ENCODE measurements around the gene STAB1. TPM values are rescaled to one million over a fixed set of nuclear protein-coding genes. Genes with fewer than 3 reads are reported as not detected.

The STAB1 gene
- total and polyA plus RNA-seq, 2 experiments from 2014 or later, result 0.90 to 1.9 TPM

GRCh38 chr3:52563984-52564383, 68.8 kb downstream of the STAB1 start:
- H3K27ac Mint-ChIP-seq, result no peak overlapping the region
- no peaks in the 10 kb centered on the region for H3F3A ChIP-seq (replicated peaks; ENCODE audit: low read depth)
- H3K36me3 Mint-ChIP-seq (ENCODE audit: low read depth), result peaks cover 35% of the 10 kb centered on the region; the same call in 2 of the 3 replicates
- no peak overlapping the region for H3K27ac ChIP-seq (ENCODE audit: low read depth)
- peaks cover 33% of the 10 kb centered on the region for H3K36me3 ChIP-seq (ENCODE audit: insufficient read depth)
- no peak for TF ChIP-seq EZH2phosphoT487 (IDR thresholded peaks at IDR 0.05; ENCODE audit: unreplicated experiment)
- no peak for TF ChIP-seq CREB1 (CRISPR knock-in tag; IDR thresholded peaks at IDR 0.05; ENCODE audit: low read depth)
- TF ChIP-seq, protein P1, sequence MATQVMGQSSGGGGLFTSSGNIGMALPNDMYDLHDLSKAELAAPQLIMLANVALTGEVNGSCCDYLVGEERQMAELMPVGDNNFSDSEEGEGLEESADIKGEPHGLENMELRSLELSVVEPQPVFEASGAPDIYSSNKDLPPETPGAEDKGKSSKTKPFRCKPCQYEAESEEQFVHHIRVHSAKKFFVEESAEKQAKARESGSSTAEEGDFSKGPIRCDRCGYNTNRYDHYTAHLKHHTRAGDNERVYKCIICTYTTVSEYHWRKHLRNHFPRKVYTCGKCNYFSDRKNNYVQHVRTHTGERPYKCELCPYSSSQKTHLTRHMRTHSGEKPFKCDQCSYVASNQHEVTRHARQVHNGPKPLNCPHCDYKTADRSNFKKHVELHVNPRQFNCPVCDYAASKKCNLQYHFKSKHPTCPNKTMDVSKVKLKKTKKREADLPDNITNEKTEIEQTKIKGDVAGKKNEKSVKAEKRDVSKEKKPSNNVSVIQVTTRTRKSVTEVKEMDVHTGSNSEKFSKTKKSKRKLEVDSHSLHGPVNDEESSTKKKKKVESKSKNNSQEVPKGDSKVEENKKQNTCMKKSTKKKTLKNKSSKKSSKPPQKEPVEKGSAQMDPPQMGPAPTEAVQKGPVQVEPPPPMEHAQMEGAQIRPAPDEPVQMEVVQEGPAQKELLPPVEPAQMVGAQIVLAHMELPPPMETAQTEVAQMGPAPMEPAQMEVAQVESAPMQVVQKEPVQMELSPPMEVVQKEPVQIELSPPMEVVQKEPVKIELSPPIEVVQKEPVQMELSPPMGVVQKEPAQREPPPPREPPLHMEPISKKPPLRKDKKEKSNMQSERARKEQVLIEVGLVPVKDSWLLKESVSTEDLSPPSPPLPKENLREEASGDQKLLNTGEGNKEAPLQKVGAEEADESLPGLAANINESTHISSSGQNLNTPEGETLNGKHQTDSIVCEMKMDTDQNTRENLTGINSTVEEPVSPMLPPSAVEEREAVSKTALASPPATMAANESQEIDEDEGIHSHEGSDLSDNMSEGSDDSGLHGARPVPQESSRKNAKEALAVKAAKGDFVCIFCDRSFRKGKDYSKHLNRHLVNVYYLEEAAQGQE (IDR thresholded peaks at IDR 0.05; ENCODE audit: unreplicated experiment), result no peak
- no peak for TF ChIP-seq EZH2 (IDR thresholded peaks at IDR 0.05; ENCODE audit: low read depth, unreplicated experiment)
- TF ChIP-seq POLR2AphosphoS5 (IDR thresholded peaks at IDR 0.05; ENCODE audit: low read depth), result no peak
- TF ChIP-seq, protein P2, sequence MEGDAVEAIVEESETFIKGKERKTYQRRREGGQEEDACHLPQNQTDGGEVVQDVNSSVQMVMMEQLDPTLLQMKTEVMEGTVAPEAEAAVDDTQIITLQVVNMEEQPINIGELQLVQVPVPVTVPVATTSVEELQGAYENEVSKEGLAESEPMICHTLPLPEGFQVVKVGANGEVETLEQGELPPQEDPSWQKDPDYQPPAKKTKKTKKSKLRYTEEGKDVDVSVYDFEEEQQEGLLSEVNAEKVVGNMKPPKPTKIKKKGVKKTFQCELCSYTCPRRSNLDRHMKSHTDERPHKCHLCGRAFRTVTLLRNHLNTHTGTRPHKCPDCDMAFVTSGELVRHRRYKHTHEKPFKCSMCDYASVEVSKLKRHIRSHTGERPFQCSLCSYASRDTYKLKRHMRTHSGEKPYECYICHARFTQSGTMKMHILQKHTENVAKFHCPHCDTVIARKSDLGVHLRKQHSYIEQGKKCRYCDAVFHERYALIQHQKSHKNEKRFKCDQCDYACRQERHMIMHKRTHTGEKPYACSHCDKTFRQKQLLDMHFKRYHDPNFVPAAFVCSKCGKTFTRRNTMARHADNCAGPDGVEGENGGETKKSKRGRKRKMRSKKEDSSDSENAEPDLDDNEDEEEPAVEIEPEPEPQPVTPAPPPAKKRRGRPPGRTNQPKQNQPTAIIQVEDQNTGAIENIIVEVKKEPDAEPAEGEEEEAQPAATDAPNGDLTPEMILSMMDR (conservative IDR thresholded peaks at IDR 0.05; ENCODE audit: low read depth in 2 of 2), result no peak
- TF ChIP-seq ETS1 (IDR thresholded peaks at IDR 0.05), result no peak
- TF ChIP-seq ZNF114 (CRISPR knock-in tag; IDR thresholded peaks at IDR 0.05), result no peak
- no peak for TF ChIP-seq NANOG (IDR thresholded peaks at IDR 0.05; ENCODE audit: borderline replicate concordance)
- TF ChIP-seq STAT1 (IDR thresholded peaks at IDR 0.05; ENCODE audit: unreplicated experiment), result no peak
- no peak for TF ChIP-seq JUNB (IDR thresholded peaks at IDR 0.05; ENCODE audit: unreplicated experiment)
- TF ChIP-seq, protein P3, sequence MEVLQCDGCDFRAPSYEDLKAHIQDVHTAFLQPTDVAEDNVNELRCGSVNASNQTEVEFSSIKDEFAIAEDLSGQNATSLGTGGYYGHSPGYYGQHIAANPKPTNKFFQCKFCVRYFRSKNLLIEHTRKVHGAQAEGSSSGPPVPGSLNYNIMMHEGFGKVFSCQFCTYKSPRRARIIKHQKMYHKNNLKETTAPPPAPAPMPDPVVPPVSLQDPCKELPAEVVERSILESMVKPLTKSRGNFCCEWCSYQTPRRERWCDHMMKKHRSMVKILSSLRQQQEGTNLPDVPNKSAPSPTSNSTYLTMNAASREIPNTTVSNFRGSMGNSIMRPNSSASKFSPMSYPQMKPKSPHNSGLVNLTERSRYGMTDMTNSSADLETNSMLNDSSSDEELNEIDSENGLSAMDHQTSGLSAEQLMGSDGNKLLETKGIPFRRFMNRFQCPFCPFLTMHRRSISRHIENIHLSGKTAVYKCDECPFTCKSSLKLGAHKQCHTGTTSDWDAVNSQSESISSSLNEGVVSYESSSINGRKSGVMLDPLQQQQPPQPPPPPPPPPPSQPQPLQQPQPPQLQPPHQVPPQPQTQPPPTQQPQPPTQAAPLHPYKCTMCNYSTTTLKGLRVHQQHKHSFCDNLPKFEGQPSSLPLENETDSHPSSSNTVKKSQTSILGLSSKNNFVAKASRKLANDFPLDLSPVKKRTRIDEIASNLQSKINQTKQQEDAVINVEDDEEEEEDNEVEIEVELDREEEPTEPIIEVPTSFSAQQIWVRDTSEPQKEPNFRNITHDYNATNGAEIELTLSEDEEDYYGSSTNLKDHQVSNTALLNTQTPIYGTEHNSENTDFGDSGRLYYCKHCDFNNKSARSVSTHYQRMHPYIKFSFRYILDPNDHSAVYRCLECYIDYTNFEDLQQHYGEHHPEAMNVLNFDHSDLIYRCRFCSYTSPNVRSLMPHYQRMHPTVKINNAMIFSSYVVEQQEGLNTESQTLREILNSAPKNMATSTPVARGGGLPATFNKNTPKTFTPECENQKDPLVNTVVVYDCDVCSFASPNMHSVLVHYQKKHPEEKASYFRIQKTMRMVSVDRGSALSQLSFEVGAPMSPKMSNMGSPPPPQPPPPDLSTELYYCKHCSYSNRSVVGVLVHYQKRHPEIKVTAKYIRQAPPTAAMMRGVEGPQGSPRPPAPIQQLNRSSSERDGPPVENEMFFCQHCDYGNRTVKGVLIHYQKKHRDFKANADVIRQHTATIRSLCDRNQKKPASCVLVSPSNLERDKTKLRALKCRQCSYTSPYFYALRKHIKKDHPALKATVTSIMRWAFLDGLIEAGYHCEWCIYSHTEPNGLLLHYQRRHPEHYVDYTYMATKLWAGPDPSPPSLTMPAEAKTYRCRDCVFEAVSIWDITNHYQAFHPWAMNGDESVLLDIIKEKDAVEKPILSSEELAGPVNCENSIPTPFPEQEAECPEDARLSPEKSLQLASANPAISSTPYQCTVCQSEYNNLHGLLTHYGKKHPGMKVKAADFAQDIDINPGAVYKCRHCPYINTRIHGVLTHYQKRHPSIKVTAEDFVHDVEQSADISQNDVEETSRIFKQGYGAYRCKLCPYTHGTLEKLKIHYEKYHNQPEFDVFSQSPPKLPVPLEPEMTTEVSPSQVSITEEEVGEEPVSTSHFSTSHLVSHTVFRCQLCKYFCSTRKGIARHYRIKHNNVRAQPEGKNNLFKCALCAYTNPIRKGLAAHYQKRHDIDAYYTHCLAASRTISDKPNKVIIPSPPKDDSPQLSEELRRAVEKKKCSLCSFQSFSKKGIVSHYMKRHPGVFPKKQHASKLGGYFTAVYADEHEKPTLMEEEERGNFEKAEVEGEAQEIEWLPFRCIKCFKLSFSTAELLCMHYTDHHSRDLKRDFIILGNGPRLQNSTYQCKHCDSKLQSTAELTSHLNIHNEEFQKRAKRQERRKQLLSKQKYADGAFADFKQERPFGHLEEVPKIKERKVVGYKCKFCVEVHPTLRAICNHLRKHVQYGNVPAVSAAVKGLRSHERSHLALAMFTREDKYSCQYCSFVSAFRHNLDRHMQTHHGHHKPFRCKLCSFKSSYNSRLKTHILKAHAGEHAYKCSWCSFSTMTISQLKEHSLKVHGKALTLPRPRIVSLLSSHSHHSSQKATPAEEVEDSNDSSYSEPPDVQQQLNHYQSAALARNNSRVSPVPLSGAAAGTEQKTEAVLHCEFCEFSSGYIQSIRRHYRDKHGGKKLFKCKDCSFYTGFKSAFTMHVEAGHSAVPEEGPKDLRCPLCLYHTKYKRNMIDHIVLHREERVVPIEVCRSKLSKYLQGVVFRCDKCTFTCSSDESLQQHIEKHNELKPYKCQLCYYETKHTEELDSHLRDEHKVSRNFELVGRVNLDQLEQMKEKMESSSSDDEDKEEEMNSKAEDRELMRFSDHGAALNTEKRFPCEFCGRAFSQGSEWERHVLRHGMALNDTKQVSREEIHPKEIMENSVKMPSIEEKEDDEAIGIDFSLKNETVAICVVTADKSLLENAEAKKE (CRISPR knock-in tag; IDR thresholded peaks at IDR 0.05), result no peak
- TF ChIP-seq ZNF331 (CRISPR knock-in tag; IDR thresholded peaks at IDR 0.05; ENCODE audit: low read depth), result no peak
- no peaks in the 10 kb centered on the region for H3K79me2 ChIP-seq (replicated peaks; ENCODE audit: insufficient read depth)
- no peak overlapping the region for H2AFZ ChIP-seq
- no peaks in the 10 kb centered on the region; the same call in 2 of the 3 replicates for H3K9me3 Mint-ChIP-seq
- no peaks in the 10 kb centered on the region for H4K20me1 ChIP-seq (replicated peaks; ENCODE audit: insufficient read depth)
- no peaks in the 10 kb centered on the region for H3K27me3 ChIP-seq (ENCODE audit: insufficient read depth)
- H3K27me3 Mint-ChIP-seq (ENCODE audit: insufficient read depth, low read depth, poor library complexity), result peaks cover 2% of the 10 kb centered on the region
- no peak overlapping the region for H3K4me3 ChIP-seq
- H3K9me2 ChIP-seq (ENCODE audit: insufficient read depth), result no peaks in the 10 kb centered on the region
- H3K4me1 Mint-ChIP-seq, result no peaks in the 10 kb centered on the region
- H3K4me3 Mint-ChIP-seq, result no peak overlapping the region
- no peak for ATAC-seq
- no peak for DNase-seq (ENCODE audit: low spot score)
- H3K4me1 ChIP-seq (ENCODE audit: insufficient read depth), result no peaks in the 10 kb centered on the region
- no peak overlapping the region for H3K4me2 ChIP-seq
